ENCODE data around the gene CCDC186.

GRCh38 chr10:114117728-114118127, 56.3 kb downstream of the CCDC186 start:
- TF ChIP-seq CHD2 (IDR thresholded peaks at IDR 0.05; ENCODE audit: low read length), result no peak
- TF ChIP-seq TCF12 (IDR thresholded peaks at IDR 0.05; ENCODE audit: low read depth, low read length), result no peak
- no peak for TF ChIP-seq SP2 (IDR thresholded peaks at IDR 0.05; ENCODE audit: low read length)
- no peak for TF ChIP-seq CTCF (IDR thresholded peaks at IDR 0.05; ENCODE audit: control extremely low read depth in 1 of 3, insufficient read depth in 1 of 3, low read depth in 1 of 3, low read length in 3 of 3)
- TF ChIP-seq POLR2A (IDR thresholded peaks at IDR 0.05; ENCODE audit: control extremely low read depth in 1 of 2, low read depth in 2 of 2, low read length in 2 of 2), result no peak
